ENCODE data around the gene OPRL1. TPM values are rescaled to one million over a fixed set of nuclear protein-coding genes. Genes with fewer than 3 reads are reported as not detected.

OPRL1 gene
- total and polyA plus RNA-seq, 12 donors, result 0.19 to 1.3 (median 0.40) TPM

GRCh38 chr20:64055893-64056638 lies 23.8 kb upstream of the OPRL1 start:
- Histone ChIP-seq H3K4me1 (peaks cover 2 to 67% (median 44%) of the 10 kb centered on the region in 9 donors), H3K4me3 (peak overlapping the region in 9 of 10 donors; percentile 16 to 47 (median 39))

DNA sequence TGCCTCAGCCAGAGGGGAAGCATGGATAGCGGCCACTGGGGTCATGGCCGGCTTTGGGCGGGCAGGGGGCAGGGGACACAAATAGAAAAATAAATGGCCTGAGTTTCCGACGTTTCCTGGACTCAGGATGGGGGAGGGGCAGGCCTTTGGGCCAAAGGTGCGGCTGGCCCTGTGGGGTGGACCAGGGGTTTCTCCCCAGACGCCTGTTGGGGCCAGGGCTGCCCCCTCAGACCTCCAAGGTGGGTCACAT lies 23.3 kb upstream of the OPRL1 start:
- TF ChIP-seq CTCF (IDR thresholded peaks at IDR 0.05), result no peak
- ATAC-seq (peak in 6 of 8 donors; percentile 1 to 34 (median 12)), DNase-seq (no peak)
- H3K4me1 ChIP-seq, result peaks cover 2 to 64% (median 44%) of the 10 kb centered on the region in 9 donors
- H3K4me3 ChIP-seq, result peak overlapping the region in 9 of 10 donors; percentile 22 to 47 (median 39)
- 44 to 45% methylated on average over 7 of the region's 7 CpGs for WGBS, 2 donors
- peaks cover 0 to 52% (median 18%) of the 10 kb centered on the region in 7 donors for H3K27me3 ChIP-seq
- no peaks in the 10 kb centered on the region for H3K36me3 ChIP-seq
- peak overlapping the region; percentile 80 to 98 (median 90) for H3K27ac ChIP-seq
- no peaks in the 10 kb centered on the region for H3K9me3 ChIP-seq
- intact Hi-C loops (cut with DNase I), result loop anchor here in 4 of 10 donors (2.0 to 10.0 kb wide), 4 partner anchors 16 to 422 kb away; partner anchors contain the start of gene PRPF6 (in 1 of the 4)

More at GRCh38 chr20:64055893-64056638, 23.8 kb upstream of the OPRL1 start:
- 43 to 47% methylated on average over 22 of the region's 22 CpGs for WGBS, 2 donors
- no peaks in the 10 kb centered on the region for H3K9me3 ChIP-seq
- H3K36me3 ChIP-seq, result no peaks in the 10 kb centered on the region
- H3K27ac ChIP-seq, result peak overlapping the region; percentile 80 to 98 (median 90)
- H3K27me3 ChIP-seq, result peaks cover 0 to 57% (median 18%) of the 10 kb centered on the region in 7 donors
- peak in 1 of 9 donors; percentile 9 for TF ChIP-seq CTCF (IDR thresholded peaks at IDR 0.05)
- ATAC-seq (peak; percentile 40 to 63 (median 54)), DNase-seq (peak; percentile 81 to 87)
- intact Hi-C loops (cut with DNase I), result loop anchor here in 4 of 10 donors (2.0 to 10.0 kb wide), 4 partner anchors 15 to 421 kb away; partner anchors contain the start of gene PRPF6 (in 1 of the 4)

- ATAC-seq (peak in 7 of 8 donors; percentile 4 to 29 (median 13)), DNase-seq (no peak)
- intact Hi-C loops (cut with DNase I), result loop anchor here in 4 of 10 donors (1.0 to 10.0 kb wide), 5 partner anchors 16 to 422 kb away; partner anchors contain the start of gene PRPF6 (in 1 of the 4)
- H3K9me3 ChIP-seq, result no peaks in the 10 kb centered on the region
- peak overlapping the region; percentile 80 to 98 (median 90) for H3K27ac ChIP-seq
- peaks cover 0 to 47% (median 18%) of the 10 kb centered on the region in 7 donors for H3K27me3 ChIP-seq
- H3K36me3 ChIP-seq, result no peaks in the 10 kb centered on the region
- WGBS, 2 donors, result 41 to 49% methylated on average over 39 of the region's 39 CpGs
- no peak for TF ChIP-seq CTCF (IDR thresholded peaks at IDR 0.05)
- peaks cover 2 to 65% (median 42%) of the 10 kb centered on the region in 9 donors for H3K4me1 ChIP-seq
- H3K4me3 ChIP-seq, result peak overlapping the region; percentile 12 to 47 (median 38)
Measured at GRCh38 chr20:64056889-64057627, 22.8 kb upstream of the OPRL1 start.
